Measurements from ENCODE around the gene PCNX3.
"Not testable (repeated sequence)": the region's sequence is repeated elsewhere in the genome, so short reads cannot be mapped to it uniquely, and the experiment has no call there.

Gene PCNX3

GRCh38 chr11:65654375-65655349 lies 39.1 kb downstream of the PCNX3 start:
- no peak for DNase-seq (ENCODE audit: low read depth in 2 of 2)

- DNase-seq (ENCODE audit: low read depth in 2 of 2), result no peak
Observed at GRCh38 chr11:65655570-65656332, 40.2 kb downstream of the PCNX3 start.

- DNase-seq (ENCODE audit: low read depth in 2 of 2), result no peak
Observed at GRCh38 chr11:65657426-65657825, 41.9 kb downstream of the PCNX3 start.

GRCh38 chr11:65658174-65659021 lies 42.8 kb downstream of the PCNX3 start:
- no peak for DNase-seq (ENCODE audit: low read depth in 2 of 2)

- no peak for DNase-seq (ENCODE audit: low read depth in 2 of 2)
Observed at GRCh38 chr11:65660038-65660437, 44.5 kb downstream of the PCNX3 start.

GRCh38 chr11:65660908-65661307 lies 45.3 kb downstream of the PCNX3 start:
- not testable (repeated sequence) for DNase-seq (ENCODE audit: low read depth in 2 of 2)

- DNase-seq (ENCODE audit: low read depth in 2 of 2), result no peak
Observed at GRCh38 chr11:65661599-65662246, 46.1 kb downstream of the PCNX3 start.

GRCh38 chr11:65662247-65662798 lies 46.7 kb downstream of the PCNX3 start:
- DNase-seq (ENCODE audit: low read depth in 2 of 2), result no peak

GRCh38 chr11:65662799-65663638 lies 47.4 kb downstream of the PCNX3 start, which contains the start of gene RELA:
Gene RELA (minus strand): TSS chr11:65662916. CDS start chr11:65662832, 84 bp downstream.
- DNase-seq (ENCODE audit: low read depth in 2 of 2), result peak; percentile 79 to 82

GRCh38 chr11:65663639-65664200 lies 48.1 kb downstream of the PCNX3 start:
- DNase-seq (ENCODE audit: low read depth in 2 of 2), result peak in 1 of 2 experiments; percentile 51

GRCh38 chr11:65672180-65672860 lies 56.7 kb downstream of the PCNX3 start:
- DNase-seq (ENCODE audit: low read depth in 2 of 2), result no peak

- DNase-seq (ENCODE audit: low read depth in 2 of 2), result no peak
Observed at GRCh38 chr11:65672982-65673381, 57.4 kb downstream of the PCNX3 start.

- no peak for DNase-seq (ENCODE audit: low read depth in 2 of 2)
Observed at GRCh38 chr11:65680192-65680743, 64.7 kb downstream of the PCNX3 start.

- not testable (repeated sequence) for DNase-seq (ENCODE audit: low read depth in 2 of 2)
Observed at GRCh38 chr11:65683480-65683879, 67.9 kb downstream of the PCNX3 start.

GRCh38 chr11:65685981-65686380 lies 70.4 kb downstream of the PCNX3 start:
- no peak for DNase-seq (ENCODE audit: low read depth in 2 of 2)

All from stimulated activated CD4-positive, alpha-beta T cell treated with anti-CD3 and anti-CD28 coated beads, Interleukin-12 subunit alpha, Interleukin-12 subunit beta, amount 100 ng/mL, for 24 hours (primary cell).